ENCODE measurements around the gene FAM200C. TPM values are rescaled to one million over a fixed set of nuclear protein-coding genes. Genes with fewer than 3 reads are reported as not detected.
A peak's percentile ranks its signal among the peaks of the same experiment; 100 is the strongest.

FAM200C gene
- total RNA-seq, 1 donor = 4.7 TPM

GRCh38 chr5:160379511-160379910 lies 20.3 kb downstream of the FAM200C start:
- TF ChIP-seq, protein P1, sequence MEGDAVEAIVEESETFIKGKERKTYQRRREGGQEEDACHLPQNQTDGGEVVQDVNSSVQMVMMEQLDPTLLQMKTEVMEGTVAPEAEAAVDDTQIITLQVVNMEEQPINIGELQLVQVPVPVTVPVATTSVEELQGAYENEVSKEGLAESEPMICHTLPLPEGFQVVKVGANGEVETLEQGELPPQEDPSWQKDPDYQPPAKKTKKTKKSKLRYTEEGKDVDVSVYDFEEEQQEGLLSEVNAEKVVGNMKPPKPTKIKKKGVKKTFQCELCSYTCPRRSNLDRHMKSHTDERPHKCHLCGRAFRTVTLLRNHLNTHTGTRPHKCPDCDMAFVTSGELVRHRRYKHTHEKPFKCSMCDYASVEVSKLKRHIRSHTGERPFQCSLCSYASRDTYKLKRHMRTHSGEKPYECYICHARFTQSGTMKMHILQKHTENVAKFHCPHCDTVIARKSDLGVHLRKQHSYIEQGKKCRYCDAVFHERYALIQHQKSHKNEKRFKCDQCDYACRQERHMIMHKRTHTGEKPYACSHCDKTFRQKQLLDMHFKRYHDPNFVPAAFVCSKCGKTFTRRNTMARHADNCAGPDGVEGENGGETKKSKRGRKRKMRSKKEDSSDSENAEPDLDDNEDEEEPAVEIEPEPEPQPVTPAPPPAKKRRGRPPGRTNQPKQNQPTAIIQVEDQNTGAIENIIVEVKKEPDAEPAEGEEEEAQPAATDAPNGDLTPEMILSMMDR (IDR thresholded peaks at IDR 0.05; ENCODE audit: insufficient read depth, low read depth, low read length) = no peak
- H3K4me3 ChIP-seq (ENCODE audit: low read depth, low read length) = no peak overlapping the region
- DNase-seq (ENCODE audit: low read depth) = no peak

- no peak for DNase-seq (ENCODE audit: low read depth)
- H3K4me3 ChIP-seq (ENCODE audit: low read depth, low read length) = no peak overlapping the region
- TF ChIP-seq, protein P1 (IDR thresholded peaks at IDR 0.05; ENCODE audit: insufficient read depth, low read depth, low read length) = no peak
Measured at GRCh38 chr5:160378330-160378729, 21.5 kb downstream of the FAM200C start.

GRCh38 chr5:160377651-160378050 lies 22.2 kb downstream of the FAM200C start:
- DNase-seq (ENCODE audit: low read depth) = no peak
- TF ChIP-seq, protein P1 (IDR thresholded peaks at IDR 0.05; ENCODE audit: insufficient read depth, low read depth, low read length) = no peak
- no peak overlapping the region for H3K4me3 ChIP-seq (ENCODE audit: low read depth, low read length)

GRCh38 chr5:160376416-160376815 lies 23.4 kb downstream of the FAM200C start:
- no peak overlapping the region for H3K4me3 ChIP-seq (ENCODE audit: low read depth, low read length)
- TF ChIP-seq, protein P1 (IDR thresholded peaks at IDR 0.05; ENCODE audit: insufficient read depth, low read depth, low read length) = no peak
- no peak for DNase-seq (ENCODE audit: low read depth)

- DNase-seq (ENCODE audit: low read depth) = no peak
- no peak overlapping the region for H3K4me3 ChIP-seq (ENCODE audit: low read depth, low read length)
- TF ChIP-seq, protein P1 (IDR thresholded peaks at IDR 0.05; ENCODE audit: insufficient read depth, low read depth, low read length) = no peak
Measured at GRCh38 chr5:160375701-160376100, 24.2 kb downstream of the FAM200C start.

DNA sequence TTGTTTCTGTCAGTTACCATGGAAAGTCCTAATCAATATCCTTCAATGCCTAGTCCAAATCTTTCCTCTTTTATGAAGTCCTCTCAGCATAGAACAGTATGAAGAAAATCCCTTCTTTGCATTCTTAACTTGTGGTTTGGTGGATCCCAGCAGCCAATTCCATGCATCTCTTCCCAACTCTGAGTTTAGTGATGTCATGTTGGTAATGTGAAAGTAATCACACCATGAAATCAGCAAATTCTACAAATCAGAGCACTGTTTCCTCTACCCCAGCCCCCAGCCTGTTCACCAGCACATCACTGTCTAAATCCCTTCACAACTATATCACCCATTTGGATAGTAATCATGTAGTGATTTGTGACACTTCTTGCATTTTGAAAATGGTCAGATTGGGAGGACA lies 24.7 kb downstream of the FAM200C start:
- DNase-seq (ENCODE audit: low read depth) = peak; percentile 5
- H3K4me3 ChIP-seq (ENCODE audit: low read depth, low read length) = no peak overlapping the region
- TF ChIP-seq, protein P1 (IDR thresholded peaks at IDR 0.05; ENCODE audit: insufficient read depth, low read depth, low read length) = no peak

DNA sequence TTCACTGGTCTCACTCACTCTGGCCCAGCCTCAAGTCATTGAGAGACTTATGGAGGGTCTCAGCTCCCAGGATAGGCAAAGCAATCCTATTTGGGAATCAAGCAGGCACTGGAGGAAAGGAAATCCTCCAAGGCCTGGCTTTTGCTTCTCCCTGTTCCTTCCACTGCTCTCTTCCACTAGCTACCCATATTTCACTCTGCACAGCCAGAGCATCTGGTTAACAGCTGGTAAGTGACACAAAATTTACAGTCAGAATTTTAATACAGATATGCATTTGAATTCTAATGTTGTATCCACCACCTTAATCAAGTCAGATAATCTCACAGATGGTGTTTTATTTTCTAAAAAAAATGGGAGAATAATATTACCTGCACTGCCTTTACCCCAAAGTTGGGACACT lies 28.6 kb downstream of the FAM200C start:
- H3K4me3 ChIP-seq (ENCODE audit: low read depth, low read length) = no peak overlapping the region
- TF ChIP-seq, protein P1 (IDR thresholded peaks at IDR 0.05; ENCODE audit: insufficient read depth, low read depth, low read length) = no peak
- DNase-seq (ENCODE audit: low read depth) = no peak
